Measurements from ENCODE around the gene CACNA1S. TPM values are rescaled to one million over a fixed set of nuclear protein-coding genes. Genes with fewer than 3 reads are reported as not detected.

The CACNA1S gene
- total and polyA plus RNA-seq, 8 donors: under 0.01 to 0.18 TPM; not detected in 6

GRCh38 chr1:201147396-201148015 lies 35.3 kb upstream of the CACNA1S start:
- Histone ChIP-seq H3K36me3 (peaks cover 53 to 93% (median 87%) of the 10 kb centered on the region in 4 donors), H3K9me3 (no peaks in the 10 kb centered on the region), H3K27ac (no peak overlapping the region), H3K4me3 (no peak overlapping the region), H3K27me3 (no peaks in the 10 kb centered on the region), H3K4me1 (peaks cover 0 to 13% (median 6%) of the 10 kb centered on the region in 4 donors)
- 81 to 92% (median 89%) methylated on average over 12 to 13 of the region's 13 CpGs for WGBS, 5 donors
- TF ChIP-seq POLR2AphosphoS5 (IDR thresholded peaks at IDR 0.05) (no peak), EP300 (IDR thresholded peaks at IDR 0.05) (no peak), POLR2A (IDR thresholded peaks at IDR 0.05) (no peak), CTCF (IDR thresholded peaks at IDR 0.05) (no peak)
- DNase-seq: no peak
- intact Hi-C loops (cut with DNase I; ENCODE audit: low total_unique reads): no loop called here

- DNase-seq: no peak
- no peaks in the 10 kb centered on the region for H3K9me3 ChIP-seq
- peaks cover 57 to 98% (median 93%) of the 10 kb centered on the region in 4 donors for H3K36me3 ChIP-seq
- no peaks in the 10 kb centered on the region for H3K27me3 ChIP-seq
- no peak overlapping the region for H3K27ac ChIP-seq
- no peak overlapping the region for H3K4me3 ChIP-seq
- TF ChIP-seq POLR2A (IDR thresholded peaks at IDR 0.05): no peak
- no peak for TF ChIP-seq EP300 (IDR thresholded peaks at IDR 0.05)
- peaks cover 0 to 9% (median 3%) of the 10 kb centered on the region in 4 donors for H3K4me1 ChIP-seq
- WGBS, 5 donors: 90 to 95% (median 91%) methylated on average over 16 to 17 of the region's 17 CpGs
- intact Hi-C loops (cut with DNase I; ENCODE audit: low total_unique reads): no loop called here
Measured at GRCh38 chr1:201146626-201147390, 34.6 kb upstream of the CACNA1S start.

- Histone ChIP-seq H3K9me3 (no peaks in the 10 kb centered on the region), H3K36me3 (peaks cover 58 to 98% (median 95%) of the 10 kb centered on the region in 4 donors), H3K4me1 (peaks cover 0 to 9% (median 2%) of the 10 kb centered on the region in 4 donors), H3K27me3 (no peaks in the 10 kb centered on the region), H3K27ac (no peak overlapping the region), H3K4me3 (no peak overlapping the region)
- 68 to 88% (median 84%) methylated on average over 7 of the region's 7 CpGs for WGBS, 5 donors
- intact Hi-C loops (cut with DNase I; ENCODE audit: low total_unique reads): no loop called here
- TF ChIP-seq POLR2A (IDR thresholded peaks at IDR 0.05): no peak
- no peak for TF ChIP-seq POLR2AphosphoS5 (IDR thresholded peaks at IDR 0.05)
- TF ChIP-seq EP300 (IDR thresholded peaks at IDR 0.05): no peak
- no peak for TF ChIP-seq CTCF (IDR thresholded peaks at IDR 0.05)
- no peak for DNase-seq
Measured at GRCh38 chr1:201145816-201146215, 33.6 kb upstream of the CACNA1S start.

- intact Hi-C loops (cut with DNase I; ENCODE audit: low total_unique reads): no loop called here
- WGBS, 5 donors: 82 to 87% (median 85%) methylated on average over 3 of the region's 3 CpGs
- no peaks in the 10 kb centered on the region for H3K9me3 ChIP-seq
- no peak for TF ChIP-seq POLR2A (IDR thresholded peaks at IDR 0.05)
- TF ChIP-seq EP300 (IDR thresholded peaks at IDR 0.05): no peak
- no peak for TF ChIP-seq POLR2AphosphoS5 (IDR thresholded peaks at IDR 0.05)
- TF ChIP-seq CTCF (IDR thresholded peaks at IDR 0.05): no peak
- no peaks in the 10 kb centered on the region for H3K27me3 ChIP-seq
- no peak for DNase-seq
- H3K36me3 ChIP-seq: peaks cover 64 to 98% (median 95%) of the 10 kb centered on the region in 4 donors
- H3K27ac ChIP-seq: no peak overlapping the region
- peaks cover 0 to 9% (median 0%) of the 10 kb centered on the region in 4 donors for H3K4me1 ChIP-seq
- H3K4me3 ChIP-seq: no peak overlapping the region
Measured at GRCh38 chr1:201145132-201145531, 32.9 kb upstream of the CACNA1S start.
